ENCODE data around the gene MMP26. TPM values are rescaled to one million over a fixed set of nuclear protein-coding genes. Genes with fewer than 3 reads are reported as not detected.

The MMP26 gene
- total and polyA plus RNA-seq, 10 donors = not detected

DNA sequence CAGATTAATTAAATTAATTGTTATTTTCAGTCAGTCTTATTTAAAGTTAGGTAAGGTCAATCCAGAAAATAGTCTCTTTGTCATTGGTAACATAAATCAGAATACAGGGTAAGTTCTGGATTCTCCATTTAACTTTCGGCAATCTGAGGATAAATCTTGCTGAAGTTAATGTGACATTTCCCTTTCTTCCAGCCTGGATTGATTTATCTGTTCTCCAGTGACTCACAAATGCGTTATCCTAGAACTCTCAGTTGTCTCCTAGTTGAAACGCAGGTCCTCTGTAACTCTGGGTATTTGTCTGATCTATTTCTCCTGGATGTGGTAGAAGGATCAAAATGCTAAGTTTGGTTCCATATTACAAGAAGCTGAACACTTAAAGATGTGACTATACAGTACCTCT, 39.8 kb upstream of the MMP26 start:
- Histone ChIP-seq H3K27me3 (replicated peaks in 1 of 7) (peaks cover 0 to 7% (median 0%) of the 10 kb centered on the region in 7 donors), H3K4me3 (no peak overlapping the region), H3K27ac (no peak overlapping the region), H3K9me3 (no peaks in the 10 kb centered on the region), H3K4me1 (no peaks in the 10 kb centered on the region), H3K36me3 (no peaks in the 10 kb centered on the region)
- intact Hi-C loops (cut with DNase I; ENCODE audit: low total_unique reads) = no loop called here
- 40 to 81% (median 67%) methylated on average over 3 of the region's 3 CpGs for WGBS, 5 donors
- no peak for DNase-seq
- no peak for TF ChIP-seq POLR2AphosphoS5 (IDR thresholded peaks at IDR 0.05)
- TF ChIP-seq POLR2A (IDR thresholded peaks at IDR 0.05) = no peak
- TF ChIP-seq, protein P1, sequence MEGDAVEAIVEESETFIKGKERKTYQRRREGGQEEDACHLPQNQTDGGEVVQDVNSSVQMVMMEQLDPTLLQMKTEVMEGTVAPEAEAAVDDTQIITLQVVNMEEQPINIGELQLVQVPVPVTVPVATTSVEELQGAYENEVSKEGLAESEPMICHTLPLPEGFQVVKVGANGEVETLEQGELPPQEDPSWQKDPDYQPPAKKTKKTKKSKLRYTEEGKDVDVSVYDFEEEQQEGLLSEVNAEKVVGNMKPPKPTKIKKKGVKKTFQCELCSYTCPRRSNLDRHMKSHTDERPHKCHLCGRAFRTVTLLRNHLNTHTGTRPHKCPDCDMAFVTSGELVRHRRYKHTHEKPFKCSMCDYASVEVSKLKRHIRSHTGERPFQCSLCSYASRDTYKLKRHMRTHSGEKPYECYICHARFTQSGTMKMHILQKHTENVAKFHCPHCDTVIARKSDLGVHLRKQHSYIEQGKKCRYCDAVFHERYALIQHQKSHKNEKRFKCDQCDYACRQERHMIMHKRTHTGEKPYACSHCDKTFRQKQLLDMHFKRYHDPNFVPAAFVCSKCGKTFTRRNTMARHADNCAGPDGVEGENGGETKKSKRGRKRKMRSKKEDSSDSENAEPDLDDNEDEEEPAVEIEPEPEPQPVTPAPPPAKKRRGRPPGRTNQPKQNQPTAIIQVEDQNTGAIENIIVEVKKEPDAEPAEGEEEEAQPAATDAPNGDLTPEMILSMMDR (IDR thresholded peaks at IDR 0.05 in 8 of 11, conservative IDR thresholded peaks at IDR 0.05 in 3 of 11) = no peak

DNA sequence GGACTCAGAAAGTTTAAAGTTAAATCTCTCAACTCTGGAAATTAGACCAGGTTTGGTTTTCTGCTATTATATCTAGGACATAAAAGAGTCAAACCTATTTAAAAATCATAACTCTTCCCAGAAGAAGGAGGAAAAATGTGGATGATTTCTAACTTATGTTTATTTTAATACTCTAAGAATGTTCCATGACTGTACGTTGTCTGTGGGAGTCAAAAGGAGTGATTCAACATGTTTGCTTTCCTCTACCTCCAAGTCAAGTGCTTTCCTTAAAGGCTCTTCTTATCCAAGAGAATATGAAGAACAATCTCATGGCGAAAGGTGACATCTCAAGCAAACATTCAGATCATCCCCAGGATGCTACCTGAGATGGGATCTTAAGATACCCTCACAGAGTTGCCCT, 39.2 kb upstream of the MMP26 start:
- 69 to 89% (median 81%) methylated on average over 2 of the region's 2 CpGs for WGBS, 5 donors
- H3K4me1 ChIP-seq = no peaks in the 10 kb centered on the region
- H3K27me3 ChIP-seq (replicated peaks in 1 of 7) = peaks cover 0 to 7% (median 0%) of the 10 kb centered on the region in 7 donors
- no peak overlapping the region for H3K4me3 ChIP-seq
- DNase-seq = no peak
- no peaks in the 10 kb centered on the region for H3K9me3 ChIP-seq
- TF ChIP-seq, protein P1 (IDR thresholded peaks at IDR 0.05 in 8 of 11, conservative IDR thresholded peaks at IDR 0.05 in 3 of 11) = no peak
- TF ChIP-seq POLR2A (IDR thresholded peaks at IDR 0.05) (no peak), POLR2AphosphoS5 (IDR thresholded peaks at IDR 0.05) (no peak)
- intact Hi-C loops (cut with DNase I; ENCODE audit: low total_unique reads) = no loop called here
- no peaks in the 10 kb centered on the region for H3K36me3 ChIP-seq
- no peak overlapping the region for H3K27ac ChIP-seq

DNA sequence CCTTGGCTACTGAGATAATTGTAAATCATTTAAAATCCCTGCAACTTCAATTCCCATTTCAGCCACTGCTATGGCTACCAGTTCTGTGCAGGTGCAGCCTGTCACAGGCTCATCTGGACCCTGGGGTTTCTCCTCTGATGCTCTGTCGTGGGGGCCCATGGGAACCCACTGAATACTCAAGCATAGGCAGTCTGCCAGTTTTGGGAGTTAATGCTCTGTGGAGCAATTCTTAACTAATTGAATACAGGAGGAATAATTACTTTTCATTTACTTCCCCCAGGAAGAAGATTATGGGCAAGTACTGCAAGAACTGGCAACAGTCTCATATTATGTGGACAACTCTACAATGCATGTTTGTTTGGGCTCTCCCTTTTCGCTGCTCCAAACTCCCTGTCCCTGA, 32.8 kb upstream of the MMP26 start:
- Histone ChIP-seq H3K36me3 (no peaks in the 10 kb centered on the region), H3K27me3 (replicated peaks in 1 of 7) (peaks cover 0 to 16% (median 0%) of the 10 kb centered on the region in 7 donors), H3K4me3 (no peak overlapping the region), H3K27ac (no peak overlapping the region), H3K9me3 (no peaks in the 10 kb centered on the region), H3K4me1 (no peaks in the 10 kb centered on the region)
- intact Hi-C loops (cut with DNase I; ENCODE audit: low total_unique reads) = no loop called here
- DNase-seq = no peak
- TF ChIP-seq POLR2AphosphoS5 (IDR thresholded peaks at IDR 0.05) (no peak), POLR2A (IDR thresholded peaks at IDR 0.05) (no peak)
- TF ChIP-seq, protein P1 (IDR thresholded peaks at IDR 0.05 in 8 of 11, conservative IDR thresholded peaks at IDR 0.05 in 3 of 11) = no peak
- WGBS, 5 donors = 77 to 93% (median 88%) methylated on average over 2 of the region's 2 CpGs

DNA sequence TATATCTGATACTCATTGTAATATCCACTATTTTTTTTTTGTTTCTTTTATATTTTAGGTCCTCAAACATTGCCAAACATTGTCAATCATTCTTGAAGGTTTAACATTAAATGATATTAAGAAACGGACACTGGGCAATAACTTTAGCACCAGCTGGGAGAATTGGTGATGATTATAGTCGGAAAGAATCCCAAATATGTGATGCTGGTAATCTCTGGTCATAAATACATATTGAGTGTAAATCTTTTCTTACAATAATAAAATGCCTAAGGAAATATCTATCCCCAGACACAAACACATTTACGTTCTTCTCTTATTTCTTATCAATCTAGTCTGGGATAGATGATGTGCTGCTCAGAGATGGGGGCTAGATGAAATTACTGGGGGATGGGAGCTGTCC, 32.1 kb upstream of the MMP26 start:
- 61 to 81% (median 74%) methylated on average over 3 of the region's 3 CpGs for WGBS, 5 donors
- no peak for TF ChIP-seq POLR2AphosphoS5 (IDR thresholded peaks at IDR 0.05)
- no peak for TF ChIP-seq POLR2A (IDR thresholded peaks at IDR 0.05)
- TF ChIP-seq, protein P1 (IDR thresholded peaks at IDR 0.05 in 8 of 11, conservative IDR thresholded peaks at IDR 0.05 in 3 of 11) = no peak

More for the DNA sequence above, 32.1 kb upstream of the MMP26 start:
- DNase-seq = no peak
- Histone ChIP-seq H3K27me3 (replicated peaks in 1 of 7) (peaks cover 0 to 19% (median 0%) of the 10 kb centered on the region in 7 donors), H3K27ac (no peak overlapping the region), H3K4me3 (no peak overlapping the region), H3K36me3 (no peaks in the 10 kb centered on the region), H3K4me1 (no peaks in the 10 kb centered on the region), H3K9me3 (no peaks in the 10 kb centered on the region)
- intact Hi-C loops (cut with DNase I; ENCODE audit: low total_unique reads) = no loop called here
